ENCODE results near the gene PPA2. TPM values are rescaled to one million over a fixed set of nuclear protein-coding genes. Genes with fewer than 3 reads are reported as not detected.

Gene PPA2
- total RNA-seq, 1 experiment from 2014 or later = 57.0 TPM

Other genes starting within 250 kb of the PPA2 start
- not detected in 2 replicates for gene ARHGEF38, start 78.6 kb upstream of the PPA2 start, total RNA-seq (2014; rRNA removed; shearing (Covaris generic))
- 7.1 and 11.0 TPM in 2 replicates for gene INTS12, start 234.6 kb upstream of the PPA2 start, total RNA-seq (2014; rRNA removed; shearing (Covaris generic))
- gene GSTCD, start 234.7 kb upstream of the PPA2 start, total RNA-seq (2014; rRNA removed; shearing (Covaris generic)) = 7.1 and 11.3 TPM in 2 replicates